H9 (cell line): ENCODE data around the gene LIMS2. TPM values are rescaled to one million over a fixed set of nuclear protein-coding genes. Genes with fewer than 3 reads are reported as not detected.
A peak's percentile ranks its signal among the peaks of the same experiment; 100 is the strongest.

Source experiments
- DNase-seq: peaks from one replicate; pipeline ENCODE4 v3.0.0-alpha.2; 2017
- H2AFZ ChIP-seq: one replicate; pipeline ENCODE4 v1.6.1; 2013; ENCODE audit warnings: mild to moderate bottlenecking, low read length, control low read depth, moderate library complexity
- H2AK5ac ChIP-seq: 2 replicates; pipeline ENCODE4 v1.6.1; 2013; ENCODE audit warnings: low read length, control low read depth, mixed read lengths; ENCODE audit not compliant: insufficient read length
- H2BK120ac ChIP-seq: one replicate; pipeline ENCODE4 v1.6.1; 2013; ENCODE audit warnings: low read depth, mild to moderate bottlenecking, low read length, control low read depth, inconsistent platforms; ENCODE audit not compliant: poor library complexity, severe bottlenecking
- H2BK12ac ChIP-seq: 2 replicates; pipeline ENCODE4 v1.6.1; 2013; ENCODE audit warnings: low read length, control low read depth, mixed read lengths, low read depth; ENCODE audit not compliant: insufficient read length
- H2BK15ac ChIP-seq: 2 replicates; pipeline ENCODE4 v1.6.1; 2013; ENCODE audit warnings: low read depth, low read length, control low read depth
- H2BK20ac ChIP-seq: one replicate; pipeline ENCODE4 v1.6.1; 2013; ENCODE audit warnings: low read depth, mild to moderate bottlenecking, low read length, control low read depth, inconsistent platforms; ENCODE audit not compliant: poor library complexity, severe bottlenecking
- H2BK5ac ChIP-seq: 2 replicates; pipeline ENCODE4 v1.6.1; 2013; ENCODE audit warnings: low read length, control low read depth, mixed read lengths; ENCODE audit not compliant: insufficient read length
- H3K14ac ChIP-seq: 2 replicates; pipeline ENCODE4 v1.6.1; 2013; ENCODE audit warnings: low read length, control low read depth; ENCODE audit not compliant: insufficient read depth
- H3K18ac ChIP-seq: 2 replicates; pipeline ENCODE4 v1.6.1; 2013; ENCODE audit warnings: low read depth, mild to moderate bottlenecking, mixed read lengths, low read length, control low read depth; ENCODE audit not compliant: insufficient read length
- H3K23ac ChIP-seq: 2 replicates; pipeline ENCODE4 v1.6.1; 2013; ENCODE audit warnings: low read length, control low read depth, mixed read lengths, low read depth; ENCODE audit not compliant: insufficient read length
- H3K23me2 ChIP-seq: 2 replicates; pipeline ENCODE4 v1.6.1; 2013; ENCODE audit warnings: low read depth, mild to moderate bottlenecking, mixed read lengths, low read length, control low read depth; ENCODE audit not compliant: insufficient read length, poor library complexity, severe bottlenecking
- H3K27ac ChIP-seq: 2 replicates; pipeline ENCODE4 v1.5.1; 2013; ENCODE audit warnings: low read length, control low read depth, mixed read lengths, low read depth; ENCODE audit not compliant: insufficient read length
- H3K27me3 ChIP-seq: 2 replicates; pipeline ENCODE4 v1.6.1; 2013; ENCODE audit warnings: low read length, control low read depth, inconsistent platforms; ENCODE audit not compliant: insufficient read depth
- H3K4ac ChIP-seq: 2 replicates; pipeline ENCODE4 v1.6.1; 2013; ENCODE audit warnings: low read depth, mild to moderate bottlenecking, control low read depth, inconsistent platforms, low read length, moderate library complexity
- H3K4me1 ChIP-seq: 2 replicates; pipeline ENCODE4 v1.6.1; 2013; ENCODE audit warnings: low read length, control low read depth, inconsistent platforms; ENCODE audit not compliant: insufficient read depth
- H3K4me2 ChIP-seq: 2 replicates; pipeline ENCODE4 v1.6.1; 2013; ENCODE audit warnings: low read length, control low read depth, mixed read lengths; ENCODE audit not compliant: insufficient read length, insufficient read depth
- H3K56ac ChIP-seq: 2 replicates; pipeline ENCODE4 v1.6.1; 2013; ENCODE audit warnings: low read depth, mild to moderate bottlenecking, mixed read lengths, low read length, control low read depth; ENCODE audit not compliant: insufficient read length
- H3K79me1 ChIP-seq: 2 replicates; pipeline ENCODE4 v1.6.1; 2013; ENCODE audit warnings: low read depth, mild to moderate bottlenecking, moderate library complexity, low read length, control low read depth, inconsistent platforms; ENCODE audit not compliant: insufficient read depth, poor library complexity, severe bottlenecking
- H3K79me2 ChIP-seq: 2 replicates; pipeline ENCODE4 v1.6.1; 2013; ENCODE audit warnings: low read length, control low read depth, inconsistent platforms; ENCODE audit not compliant: insufficient read depth
- H3K9ac ChIP-seq: 2 replicates; pipeline ENCODE4 v1.6.1; 2013; ENCODE audit warnings: low read length, control low read depth, mixed read lengths; ENCODE audit not compliant: insufficient read length; ENCODE audit errors: extremely low read depth
- H3K9me3 ChIP-seq: one replicate; pipeline ENCODE4 v1.6.1; 2013; ENCODE audit warnings: low read depth, low read length, inconsistent platforms; ENCODE audit not compliant: control insufficient read depth
- H3T11ph ChIP-seq: one replicate; pipeline ENCODE4 v1.6.1; 2013; ENCODE audit warnings: mild to moderate bottlenecking, low read length, control low read depth, inconsistent platforms
- H4K20me1 ChIP-seq: one replicate; pipeline ENCODE4 v1.6.1; 2013; ENCODE audit not compliant: control insufficient read depth, insufficient read length, insufficient read depth
- H4K5ac ChIP-seq: 2 replicates; pipeline ENCODE4 v1.6.1; 2013; ENCODE audit warnings: low read depth, mild to moderate bottlenecking, mixed read lengths, low read length, control low read depth; ENCODE audit not compliant: insufficient read length
- H4K8ac ChIP-seq: replicated peaks from 2 replicates; pipeline ENCODE4 v1.6.1; 2013; ENCODE audit warnings: low read length, control low read depth, mixed read lengths, low read depth; ENCODE audit not compliant: insufficient read length
- H4K91ac ChIP-seq: 2 replicates; pipeline ENCODE4 v1.6.1; 2013; ENCODE audit warnings: low read depth, mild to moderate bottlenecking, moderate library complexity, mixed read lengths, low read length, control low read depth; ENCODE audit not compliant: insufficient read length
- H3K27ac Mint-ChIP-seq, 3 experiments: 2 replicates in 2 of 3; 3 replicates in 1 of 3; pipeline ENCODE4 v1.8.0; 2020 to 2021; ENCODE audit warnings: mixed read lengths in 3 of 3, mild to moderate bottlenecking in 1 of 3, moderate library complexity in 1 of 3
- H3K27me3 Mint-ChIP-seq: 2 replicates; pipeline ENCODE4 v1.8.0; 2021; ENCODE audit warnings: low read depth, mild to moderate bottlenecking, moderate library complexity, mixed read lengths
- H3K36me3 Mint-ChIP-seq, 3 experiments: 2 replicates in 2 of 3; 3 replicates in 1 of 3; pipeline ENCODE4 v1.8.0; 2020 to 2021; ENCODE audit warnings: low read depth in 3 of 3, mixed read lengths in 3 of 3; ENCODE audit not compliant: insufficient read depth in 1 of 3
- H3K4me1 Mint-ChIP-seq, 2 experiments: 2 replicates each; pipeline ENCODE4 v1.8.0; 2020; ENCODE audit warnings: mixed read lengths in 2 of 2
- H3K4me3 Mint-ChIP-seq, 2 experiments: 2 replicates in 1 of 2; 3 replicates in 1 of 2; pipeline ENCODE4 v1.8.0; 2020 to 2021; ENCODE audit warnings: mild to moderate bottlenecking in 2 of 2, mixed read lengths in 2 of 2, moderate library complexity in 1 of 2
- H3K9me3 Mint-ChIP-seq, 2 experiments: 2 replicates in 1 of 2; 3 replicates in 1 of 2; pipeline ENCODE4 v1.8.0; 2020; ENCODE audit warnings: mild to moderate bottlenecking in 2 of 2, mixed read lengths in 2 of 2, moderate library complexity in 1 of 2
- CTCF ChIP-seq: fragments of 200-600 bp; sonication (generic); conservative IDR thresholded peaks from 3 replicates; pipeline ENCODE4 v1.8.0; 2021; ENCODE audit warnings: antibody characterized with exemption, mild to moderate bottlenecking
- WGBS: extraction: QIAGEN DNeasy Blood & Tissue Kit; methylation state at CpG from one replicate; pipeline ENCODE4 v1.1.7; 2013; ENCODE audit warnings: missing lambda C conversion rate, low lambda C conversion rate, mixed read lengths; ENCODE audit not compliant: insufficient read length; ENCODE audit errors: extremely low coverage; 5-methylcytosine and 5-hydroxymethylcytosine counted together
- total RNA-seq: library from RNA; stranded (reverse); gene quantifications from 2 replicates; pipeline ENCODE4 v1.2.1, GENCODE V29; 2021

Gene LIMS2
- total RNA-seq, 1 experiment from 2014 or later, result 5.9 TPM

DNA sequence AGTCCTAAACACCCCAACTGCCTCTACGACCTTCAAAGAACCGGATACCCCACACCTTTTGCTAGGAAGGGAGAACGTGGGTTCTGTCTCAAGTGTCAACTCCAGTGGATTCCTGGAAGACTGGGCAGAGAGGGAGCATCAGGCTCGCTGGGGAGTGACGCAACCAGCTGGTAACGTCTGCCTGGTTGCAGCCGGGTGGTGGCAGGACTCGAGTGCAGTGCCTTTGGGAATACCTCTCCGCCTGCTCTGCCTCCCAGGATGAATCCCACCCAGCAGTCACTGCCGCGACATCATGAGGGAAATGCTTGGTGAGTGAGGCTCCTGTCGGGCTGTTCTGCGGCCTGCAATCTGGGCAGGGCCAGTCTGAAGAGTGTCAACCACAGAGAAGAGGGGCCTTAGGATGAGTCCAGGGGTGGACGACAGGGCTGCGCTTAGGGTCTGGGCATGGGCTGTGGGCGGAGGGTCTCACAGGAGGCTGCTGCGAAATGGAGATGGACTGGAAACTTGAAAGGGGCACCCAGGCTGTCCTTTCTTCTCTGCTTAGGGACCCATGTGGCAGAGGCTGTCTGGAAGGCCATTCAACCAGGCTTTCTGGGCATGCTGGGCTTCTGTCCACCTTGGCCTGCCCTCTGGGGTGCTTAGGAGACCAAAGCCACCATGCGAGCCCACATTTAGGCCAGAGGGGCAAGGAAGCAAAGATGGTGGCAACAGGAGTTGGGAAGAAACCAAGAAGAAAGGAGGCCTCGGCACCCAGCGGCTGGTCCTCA lies 16.5 kb downstream of the LIMS2 start:
- Histone ChIP-seq H2AFZ (no peak overlapping the region), H3K18ac (no peak overlapping the region), H3K27me3 (no peaks in the 10 kb centered on the region; the same call in 1 of the 2 replicates), H3K79me1 (no peaks in the 10 kb centered on the region), H3K9me3 (no peaks in the 10 kb centered on the region), H3K4me1 (no peaks in the 10 kb centered on the region), H3K79me2 (0 out of 2 replicates have a peak, but pooled peaks cover 2% of the 10 kb centered on the region), H2AK5ac (no peak overlapping the region), H3K56ac (no peak overlapping the region), H2BK12ac (no peak overlapping the region), H4K5ac (no peak overlapping the region), H3K14ac (no peak overlapping the region; the same call in 1 of the 2 replicates), H2BK20ac (no peak overlapping the region), H3K9ac (no peak overlapping the region), H3K23ac (no peak overlapping the region), H3K23me2 (no peaks in the 10 kb centered on the region), H3K4ac (no peak overlapping the region), H3T11ph (no peak overlapping the region), H2BK120ac (no peak overlapping the region), H3K27ac (no peak overlapping the region), H3K4me2 (no peak overlapping the region), H4K91ac (no peak overlapping the region), H2BK15ac (no peak overlapping the region), H2BK5ac (no peak overlapping the region), H4K8ac (no peak overlapping the region), H4K20me1 (no peaks in the 10 kb centered on the region)
- DNase-seq, result no peak
- Mint-ChIP-seq H3K4me3 (no peak overlapping the region), H3K27ac (peak overlapping the region in 1 of 3 experiments; percentile 59; a peak in 1 of 7 replicates), H3K27me3 (peaks cover 14% of the 10 kb centered on the region), H3K9me3 (no peaks in the 10 kb centered on the region), H3K4me1 (peaks cover 9 to 12% of the 10 kb centered on the region in 2 experiments), H3K36me3 (peaks cover 0 to 2% (median 0%) of the 10 kb centered on the region in 3 experiments; a peak in 3 of 7 replicates)
- no peak for TF ChIP-seq CTCF
- no CpG with 5 or more reads among the region's 20 CpGs for WGBS
